Measurements from ENCODE around the gene SNRPA1.

The SNRPA1 gene

GRCh38 chr15:101266787-101267186 lies 28.3 kb downstream of the SNRPA1 start:
- TF ChIP-seq CTCF (IDR thresholded peaks at IDR 0.05; ENCODE audit: borderline replicate concordance, insufficient read depth, low read depth, low read length): no peak
- no peak overlapping the region for H3K4me3 ChIP-seq (ENCODE audit: low read depth, low read length)

GRCh38 chr15:101266034-101266433 lies 29.0 kb downstream of the SNRPA1 start:
- TF ChIP-seq CTCF (IDR thresholded peaks at IDR 0.05; ENCODE audit: borderline replicate concordance, insufficient read depth, low read depth, low read length): no peak
- no peak overlapping the region for H3K4me3 ChIP-seq (ENCODE audit: low read depth, low read length)

GRCh38 chr15:101264911-101265641 lies 30.0 kb downstream of the SNRPA1 start:
- no peak for TF ChIP-seq CTCF (IDR thresholded peaks at IDR 0.05; ENCODE audit: borderline replicate concordance, insufficient read depth, low read depth, low read length)
- no peak overlapping the region for H3K4me3 ChIP-seq (ENCODE audit: low read depth, low read length)

GRCh38 chr15:101264011-101264410 lies 31.0 kb downstream of the SNRPA1 start:
- no peak for TF ChIP-seq CTCF (IDR thresholded peaks at IDR 0.05; ENCODE audit: borderline replicate concordance, insufficient read depth, low read depth, low read length)
- no peak overlapping the region for H3K4me3 ChIP-seq (ENCODE audit: low read depth, low read length)

- no peak overlapping the region for H3K4me3 ChIP-seq (ENCODE audit: low read depth, low read length)
- TF ChIP-seq CTCF (IDR thresholded peaks at IDR 0.05; ENCODE audit: borderline replicate concordance, insufficient read depth, low read depth, low read length): no peak
These were observed 32.5 kb downstream of the SNRPA1 start for GRCh38 chr15:101262551-101262950.

GRCh38 chr15:101258238-101259144 lies 36.6 kb downstream of the SNRPA1 start:
- H3K4me3 ChIP-seq (ENCODE audit: low read depth, low read length): no peak overlapping the region
- peak; percentile 63 for TF ChIP-seq CTCF (IDR thresholded peaks at IDR 0.05; ENCODE audit: borderline replicate concordance, insufficient read depth, low read depth, low read length)
